HEK293 (cell line): ENCODE data around the gene PAX9.

Source experiments
- IKZF3 ChIP-seq: fragments of 450-650 bp; IDR thresholded peaks from 2 replicates; pipeline ENCODE4 v1.5.0; 2018; ENCODE audit warnings: missing biosample characterization, mild to moderate bottlenecking, missing genetic modification characterization, moderate library complexity
- SP2 ChIP-seq: fragments of 450-650 bp; formaldehyde crosslinking; IDR thresholded peaks from 2 replicates; pipeline ENCODE4 v1.5.1; 2016; ENCODE audit warnings: missing biosample characterization, missing genetic modification characterization
- ZBTB8A ChIP-seq: fragments of 450-650 bp; formaldehyde crosslinking; IDR thresholded peaks from 2 replicates; pipeline ENCODE4 v1.5.1; 2016; ENCODE audit warnings: missing biosample characterization, missing genetic modification characterization
- ZFP41 ChIP-seq: fragments of 450-650 bp; formaldehyde crosslinking; IDR thresholded peaks from 2 replicates; pipeline ENCODE4 v1.5.1; 2016; ENCODE audit warnings: missing biosample characterization, missing genetic modification characterization, borderline replicate concordance
- ZNF837 ChIP-seq: fragments of 450-650 bp; formaldehyde crosslinking; IDR thresholded peaks from 2 replicates; pipeline ENCODE4 v1.5.1; 2016; ENCODE audit warnings: missing biosample characterization, missing genetic modification characterization
- TF ChIP-seq, protein P1 (sequence below): fragments of 450-650 bp; formaldehyde crosslinking; IDR thresholded peaks from 2 replicates; pipeline ENCODE4 v1.5.1; 2016; ENCODE audit warnings: missing biosample characterization, missing genetic modification characterization
- TF ChIP-seq, protein P2 (sequence below): fragments of 450-650 bp; formaldehyde crosslinking; IDR thresholded peaks from 2 replicates; pipeline ENCODE4 v1.5.1; 2016; ENCODE audit warnings: missing biosample characterization, missing genetic modification characterization

DNA sequence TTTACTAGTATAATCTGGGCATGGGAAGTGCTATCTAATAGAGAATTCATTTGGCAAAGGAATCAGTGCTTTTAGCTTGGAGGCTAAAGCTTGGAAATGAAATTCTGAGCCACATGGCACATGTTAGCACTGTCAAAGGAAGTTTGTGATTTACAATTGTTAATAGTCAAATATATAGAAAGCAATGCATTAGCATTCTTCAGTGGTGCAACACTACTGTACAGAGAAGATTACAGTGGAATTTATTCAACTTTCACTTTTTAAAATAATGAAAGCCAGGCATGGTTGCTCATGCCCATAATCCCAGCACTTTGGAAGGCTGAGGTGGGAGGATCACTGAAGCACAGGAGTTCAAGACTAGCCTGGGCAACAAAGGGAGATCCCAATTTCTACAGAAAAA lies 45.9 kb downstream of the PAX9 start:
- TF ChIP-seq, protein P1, sequence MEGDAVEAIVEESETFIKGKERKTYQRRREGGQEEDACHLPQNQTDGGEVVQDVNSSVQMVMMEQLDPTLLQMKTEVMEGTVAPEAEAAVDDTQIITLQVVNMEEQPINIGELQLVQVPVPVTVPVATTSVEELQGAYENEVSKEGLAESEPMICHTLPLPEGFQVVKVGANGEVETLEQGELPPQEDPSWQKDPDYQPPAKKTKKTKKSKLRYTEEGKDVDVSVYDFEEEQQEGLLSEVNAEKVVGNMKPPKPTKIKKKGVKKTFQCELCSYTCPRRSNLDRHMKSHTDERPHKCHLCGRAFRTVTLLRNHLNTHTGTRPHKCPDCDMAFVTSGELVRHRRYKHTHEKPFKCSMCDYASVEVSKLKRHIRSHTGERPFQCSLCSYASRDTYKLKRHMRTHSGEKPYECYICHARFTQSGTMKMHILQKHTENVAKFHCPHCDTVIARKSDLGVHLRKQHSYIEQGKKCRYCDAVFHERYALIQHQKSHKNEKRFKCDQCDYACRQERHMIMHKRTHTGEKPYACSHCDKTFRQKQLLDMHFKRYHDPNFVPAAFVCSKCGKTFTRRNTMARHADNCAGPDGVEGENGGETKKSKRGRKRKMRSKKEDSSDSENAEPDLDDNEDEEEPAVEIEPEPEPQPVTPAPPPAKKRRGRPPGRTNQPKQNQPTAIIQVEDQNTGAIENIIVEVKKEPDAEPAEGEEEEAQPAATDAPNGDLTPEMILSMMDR, result no peak
- TF ChIP-seq ZBTB8A (no peak), ZFP41 (tag by site-specific recombination) (no peak), ZNF837 (tag by site-specific recombination) (no peak), IKZF3 (no peak), SP2 (tag by site-specific recombination) (no peak)
- TF ChIP-seq, protein P2, sequence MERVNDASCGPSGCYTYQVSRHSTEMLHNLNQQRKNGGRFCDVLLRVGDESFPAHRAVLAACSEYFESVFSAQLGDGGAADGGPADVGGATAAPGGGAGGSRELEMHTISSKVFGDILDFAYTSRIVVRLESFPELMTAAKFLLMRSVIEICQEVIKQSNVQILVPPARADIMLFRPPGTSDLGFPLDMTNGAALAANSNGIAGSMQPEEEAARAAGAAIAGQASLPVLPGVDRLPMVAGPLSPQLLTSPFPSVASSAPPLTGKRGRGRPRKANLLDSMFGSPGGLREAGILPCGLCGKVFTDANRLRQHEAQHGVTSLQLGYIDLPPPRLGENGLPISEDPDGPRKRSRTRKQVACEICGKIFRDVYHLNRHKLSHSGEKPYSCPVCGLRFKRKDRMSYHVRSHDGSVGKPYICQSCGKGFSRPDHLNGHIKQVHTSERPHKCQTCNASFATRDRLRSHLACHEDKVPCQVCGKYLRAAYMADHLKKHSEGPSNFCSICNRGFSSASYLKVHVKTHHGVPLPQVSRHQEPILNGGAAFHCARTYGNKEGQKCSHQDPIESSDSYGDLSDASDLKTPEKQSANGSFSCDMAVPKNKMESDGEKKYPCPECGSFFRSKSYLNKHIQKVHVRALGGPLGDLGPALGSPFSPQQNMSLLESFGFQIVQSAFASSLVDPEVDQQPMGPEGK (tag by site-specific recombination), result no peak
